IMR-90 (cell line): ENCODE measurements around the gene TADA2A. TPM values are rescaled to one million over a fixed set of nuclear protein-coding genes. Genes with fewer than 3 reads are reported as not detected.

Experiments used
- ATAC-seq: fragments of 200-7000 bp; cut with Tn5 transposase; 2 replicates; pipeline ENCODE4 v1.9.1; 2020; ENCODE audit warnings: low read depth, mild to moderate bottlenecking, moderate library complexity
- BruUV-seq: library from RNA; stranded (reverse); fragments of 400-500 nt; replicated peaks from 2 replicates; lab custom pipeline; 2021; lab: Mats Ljungman, UMichigan
- CTCF ChIA-PET: fragments of 300-600 bp; formaldehyde crosslinking; extraction: SDS; loops from one replicate; lab custom pipeline; 2021; ENCODE audit warnings: antibody characterized with exemption; lab: Yijun Ruan, JAX
- POLR2A ChIA-PET: fragments of 300-600 bp; sonication (Branson Sonifier 250); formaldehyde crosslinking; loops from one replicate; lab custom pipeline; 2022; ENCODE audit warnings: antibody characterized with exemption; ENCODE audit not compliant: unreplicated experiment; lab: Charles Lee
- DNase-seq: peaks from one replicate; pipeline ENCODE4 v3.0.0; 2013
- H2AFZ ChIP-seq: replicated peaks from 2 replicates; pipeline ENCODE3; 2013; ENCODE audit warnings: low read length, mild to moderate bottlenecking; ENCODE audit not compliant: poor library complexity
- H2AK5ac ChIP-seq: 2 replicates; pipeline ENCODE4 v1.6.1; 2013; ENCODE audit warnings: low read depth, low read length, inconsistent platforms
- H2AK9ac ChIP-seq: replicated peaks from 2 replicates; pipeline ENCODE3; 2013; ENCODE audit warnings: mild to moderate bottlenecking, low read depth, low read length, moderate library complexity; ENCODE audit not compliant: poor library complexity
- H2BK120ac ChIP-seq: 2 replicates; pipeline ENCODE4 v1.6.1; 2013; ENCODE audit warnings: low read depth, low read length, inconsistent platforms
- H2BK15ac ChIP-seq: 3 replicates; pipeline ENCODE4 v1.6.1; 2013; ENCODE audit warnings: low read depth, low read length, inconsistent platforms
- H2BK20ac ChIP-seq: 2 replicates; pipeline ENCODE4 v1.6.1; 2013; ENCODE audit warnings: low read depth, mild to moderate bottlenecking, inconsistent platforms, low read length, moderate library complexity
- H2BK5ac ChIP-seq: 2 replicates; pipeline ENCODE4 v1.6.1; 2013; ENCODE audit warnings: mild to moderate bottlenecking, low read depth, low read length, inconsistent platforms; ENCODE audit not compliant: poor library complexity, severe bottlenecking
- H3K14ac ChIP-seq: replicated peaks from 2 replicates; pipeline ENCODE4 v1.6.1; 2013; ENCODE audit warnings: low read depth, low read length, inconsistent platforms
- H3K18ac ChIP-seq: 2 replicates; pipeline ENCODE4 v1.6.1; 2013; ENCODE audit warnings: low read depth, low read length, control low read depth
- H3K23ac ChIP-seq: 2 replicates; pipeline ENCODE4 v1.6.1; 2013; ENCODE audit warnings: low read depth, low read length, inconsistent platforms
- H3K27ac ChIP-seq: 2 replicates; pipeline ENCODE4 v1.5.1; 2013; ENCODE audit warnings: mild to moderate bottlenecking, control low read depth, low read length; ENCODE audit not compliant: insufficient read depth
- H3K27me3 ChIP-seq: 2 replicates; pipeline ENCODE4 v1.6.1; 2013; ENCODE audit warnings: low read length; ENCODE audit not compliant: control insufficient read depth, insufficient read depth
- H3K36me3 ChIP-seq: 2 replicates; pipeline ENCODE4 v1.6.1; 2013; ENCODE audit warnings: low read length, mixed read lengths; ENCODE audit not compliant: control insufficient read depth, insufficient read depth
- H3K4ac ChIP-seq: 2 replicates; pipeline ENCODE4 v1.6.1; 2013; ENCODE audit warnings: low read depth, low read length, inconsistent platforms
- H3K4me1 ChIP-seq: 2 replicates; pipeline ENCODE4 v1.6.1; 2013; ENCODE audit warnings: low read length, mixed read lengths; ENCODE audit not compliant: control insufficient read depth, insufficient read depth
- H3K4me2 ChIP-seq: 2 replicates; pipeline ENCODE4 v1.6.1; 2013; ENCODE audit warnings: low read depth, mild to moderate bottlenecking, control low read depth, low read length, moderate library complexity
- H3K4me3 ChIP-seq: 2 replicates; pipeline ENCODE4 v1.5.1; 2013; ENCODE audit warnings: low read depth, mild to moderate bottlenecking, control low read depth, low read length, moderate library complexity; ENCODE audit not compliant: insufficient read depth
- H3K56ac ChIP-seq: 2 replicates; pipeline ENCODE4 v1.6.1; 2013; ENCODE audit warnings: low read length, inconsistent platforms; ENCODE audit not compliant: insufficient read depth; ENCODE audit errors: extremely low read depth
- H3K79me1 ChIP-seq, 2 experiments: 2 replicates each; pipeline ENCODE4 v1.6.1; 2013; ENCODE audit warnings: low read length in 2 of 2, inconsistent platforms in 1 of 2, low read depth in 1 of 2
- H3K9ac ChIP-seq: 2 replicates; pipeline ENCODE4 v1.6.1; 2013; ENCODE audit warnings: low read depth, low read length, control low read depth
- H3K9me1 ChIP-seq: 2 replicates; pipeline ENCODE4 v1.6.1; 2013; ENCODE audit warnings: low read length, inconsistent platforms; ENCODE audit not compliant: insufficient read depth
- H3K9me3 ChIP-seq: 2 replicates; pipeline ENCODE4 v1.6.1; 2013; ENCODE audit warnings: low read length; ENCODE audit not compliant: control insufficient read depth, insufficient read depth
- H4K20me1 ChIP-seq: 2 replicates; pipeline ENCODE4 v1.6.1; 2013; ENCODE audit warnings: low read length, inconsistent platforms; ENCODE audit not compliant: insufficient read depth
- H4K5ac ChIP-seq: 2 replicates; pipeline ENCODE4 v1.6.1; 2013; ENCODE audit warnings: mild to moderate bottlenecking, low read depth, low read length, control low read depth
- H4K8ac ChIP-seq, 2 experiments: 2 replicates each; pipeline ENCODE4 v1.6.1; 2013; ENCODE audit warnings: low read depth in 2 of 2, low read length in 2 of 2, control low read depth in 1 of 2, inconsistent platforms in 1 of 2
- H4K91ac ChIP-seq: 2 replicates; pipeline ENCODE4 v1.6.1; 2013; ENCODE audit warnings: low read depth, low read length, inconsistent platforms; ENCODE audit not compliant: insufficient read depth
- BHLHE40 ChIP-seq: fragments of 150-350 bp; IDR thresholded peaks from 2 replicates; pipeline ENCODE4 v1.6.1; 2016; ENCODE audit warnings: mild to moderate bottlenecking, low read depth, low read length
- CEBPB ChIP-seq: IDR thresholded peaks from 2 replicates; pipeline ENCODE4 v1.6.1; 2012; ENCODE audit warnings: low read depth, low read length, improper control_type of control experiment
- CHD1 ChIP-seq: IDR thresholded peaks from 2 replicates; pipeline ENCODE4 v1.6.1; 2012; ENCODE audit warnings: low read depth, low read length, improper control_type of control experiment
- FOS ChIP-seq: fragments of 150-350 bp; IDR thresholded peaks from 2 replicates; pipeline ENCODE4 v1.6.1; 2016; ENCODE audit warnings: low read depth, low read length
- MAFK ChIP-seq: IDR thresholded peaks from 2 replicates; pipeline ENCODE4 v1.6.1; 2012; ENCODE audit warnings: low read depth, low read length, improper control_type of control experiment
- MAZ ChIP-seq: IDR thresholded peaks from 2 replicates; pipeline ENCODE4 v1.6.1; 2012; ENCODE audit warnings: low read depth, mild to moderate bottlenecking, low read length, improper control_type of control experiment, moderate library complexity, borderline replicate concordance
- MXI1 ChIP-seq: IDR thresholded peaks from 2 replicates; pipeline ENCODE4 v1.6.1; 2012; ENCODE audit warnings: low read depth, mild to moderate bottlenecking, low read length, moderate library complexity, borderline replicate concordance
- NFE2L2 ChIP-seq: fragments of 150-350 bp; IDR thresholded peaks from 2 replicates; pipeline ENCODE4 v1.6.1; 2016; ENCODE audit warnings: low read depth, mild to moderate bottlenecking, low read length
- POLR2A ChIP-seq: IDR thresholded peaks from 2 replicates; pipeline ENCODE4 v1.6.1; 2012; ENCODE audit warnings: mild to moderate bottlenecking, low read depth, low read length
- RAD21 ChIP-seq: IDR thresholded peaks from 2 replicates; pipeline ENCODE4 v1.6.1; 2012; ENCODE audit warnings: low read length, improper control_type of control experiment
- RCOR1 ChIP-seq: IDR thresholded peaks from 2 replicates; pipeline ENCODE4 v1.6.1; 2012; ENCODE audit warnings: mild to moderate bottlenecking, low read length, improper control_type of control experiment; ENCODE audit not compliant: insufficient replicate concordance
- RFX5 ChIP-seq: IDR thresholded peaks from 2 replicates; pipeline ENCODE4 v1.8.0; 2012; ENCODE audit warnings: low read depth, mild to moderate bottlenecking, low read length, moderate library complexity
- SMC3 ChIP-seq: fragments of 150-350 bp; IDR thresholded peaks from 2 replicates; pipeline ENCODE4 v1.6.1; 2016; ENCODE audit warnings: low read depth, mild to moderate bottlenecking, antibody characterized with exemption, low read length, moderate library complexity
- USF2 ChIP-seq: fragments of 150-350 bp; IDR thresholded peaks from 2 replicates; pipeline ENCODE4 v1.6.1; 2017; ENCODE audit warnings: mild to moderate bottlenecking, antibody characterized with exemption, low read length, low read depth
- WGBS, 2 experiments: methylation state at CpG; one replicate each; pipeline versions ENCODE4 v1.1.5 to v1.1.7; 2013; ENCODE audit warnings: missing lambda C conversion rate in 2 of 2; ENCODE audit not compliant: insufficient read length in 1 of 2; ENCODE audit errors: extremely low coverage in 2 of 2; 5-methylcytosine and 5-hydroxymethylcytosine counted together
- dilution Hi-C: fragments of 300-500 bp; cut with HindIII; formaldehyde crosslinking; loops from one replicate; pipeline ENCODE4 v1.14.3; 2018; ENCODE audit warnings: low sequenced_read_pairs; ENCODE audit not compliant: unreplicated experiment
- in situ Hi-C: fragments of 300-500 bp; cut with MboI; formaldehyde crosslinking; loops from 3 replicates; pipeline ENCODE4 v1.14.3; 2019; ENCODE audit warnings: low sequenced_read_pairs, inconsistent platforms, mixed read lengths
- intact Hi-C: fragments of 100-400 bp; cut with micrococcal nuclease; formaldehyde crosslinking; loops from 2 replicates; pipeline ENCODE4 v1.10.0; 2022
- polyA plus RNA-seq, 3 experiments: library from polyadenylated mRNA; depleted of rRNA; stranded (reverse); fragments of >200 nt; gene quantifications; 2 replicates each; pipeline ENCODE4 v1.2.3, GENCODE V29; 2012; ENCODE audit warnings: low replicate concordance in 1 of 3
- total RNA-seq: library from RNA; depleted of rRNA; stranded (reverse); fragments of >200 nt; gene quantifications from 2 replicates; pipeline ENCODE4 v1.2.3, GENCODE V29; 2012
- TF ChIP-seq, protein P1 (sequence below): fragments of 150-350 bp; IDR thresholded peaks from 2 replicates; pipeline ENCODE4 v1.6.1; 2016; ENCODE audit warnings: low read depth, mild to moderate bottlenecking, low read length, moderate library complexity, borderline replicate concordance
- TF ChIP-seq, protein P2 (sequence below): conservative IDR thresholded peaks from 2 replicates; pipeline ENCODE4 v1.5.1; 2012; ENCODE audit warnings: mild to moderate bottlenecking, low read depth, low read length, improper control_type of control experiment

TADA2A gene
- total and polyA plus RNA-seq, 2 of the 4 experiments (the other 2 are of a cell fraction), result 13.1 to 19.7 TPM

DNA sequence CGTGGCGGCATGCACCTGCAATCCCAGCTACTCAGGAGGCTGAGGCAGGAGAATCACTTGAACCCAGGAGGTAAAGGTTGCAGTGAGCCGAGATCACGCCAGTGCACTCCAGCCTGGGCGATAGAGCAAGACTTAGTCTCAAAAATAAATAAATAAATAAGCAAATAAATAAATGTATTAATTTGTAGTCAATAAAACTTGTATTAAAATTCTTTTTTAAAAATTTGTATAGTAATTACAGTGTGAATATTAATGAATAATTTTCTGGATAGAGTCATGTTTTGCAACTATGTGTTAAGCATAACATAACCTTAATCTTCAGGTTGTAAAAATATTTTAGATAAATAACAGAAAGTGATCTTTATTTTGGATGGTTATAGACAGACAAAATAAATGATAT lies 55.8 kb downstream of the TADA2A start:
- Histone ChIP-seq H2BK5ac (no peak overlapping the region), H2BK15ac (no peak overlapping the region), H3K4ac (no peak overlapping the region), H3K9ac (no peak overlapping the region), H4K20me1 (0 out of 2 replicates have a peak, but pooled peaks cover 5% of the 10 kb centered on the region), H3K56ac (no peak overlapping the region), H3K27ac (no peak overlapping the region), H2AK9ac (no peak overlapping the region), H3K4me3 (no peak overlapping the region), H4K8ac (no peak overlapping the region), H3K4me1 (peaks cover 3% of the 10 kb centered on the region), H3K23ac (no peak overlapping the region), H4K5ac (no peak overlapping the region), H2BK120ac (no peak overlapping the region), H3K18ac (no peak overlapping the region), H3K27me3 (no peaks in the 10 kb centered on the region), H3K9me3 (no peaks in the 10 kb centered on the region), H3K79me1 (peaks cover 5 to 10% of the 10 kb centered on the region in 2 experiments; a peak in 3 of 4 replicates), H3K36me3 (peaks cover 11% of the 10 kb centered on the region), H2AFZ (no peak overlapping the region), H2BK20ac (no peak overlapping the region), H3K9me1 (peaks cover 11% of the 10 kb centered on the region), H2AK5ac (no peak overlapping the region), H4K91ac (no peak overlapping the region), H3K14ac (no peak overlapping the region), H3K4me2 (no peak overlapping the region)
- ATAC-seq (no peak), DNase-seq (no peak)
- CTCF ChIA-PET, result no interaction called here
- TF ChIP-seq CEBPB, result no peak
- TF ChIP-seq MAFK, result no peak
- TF ChIP-seq, protein P1, sequence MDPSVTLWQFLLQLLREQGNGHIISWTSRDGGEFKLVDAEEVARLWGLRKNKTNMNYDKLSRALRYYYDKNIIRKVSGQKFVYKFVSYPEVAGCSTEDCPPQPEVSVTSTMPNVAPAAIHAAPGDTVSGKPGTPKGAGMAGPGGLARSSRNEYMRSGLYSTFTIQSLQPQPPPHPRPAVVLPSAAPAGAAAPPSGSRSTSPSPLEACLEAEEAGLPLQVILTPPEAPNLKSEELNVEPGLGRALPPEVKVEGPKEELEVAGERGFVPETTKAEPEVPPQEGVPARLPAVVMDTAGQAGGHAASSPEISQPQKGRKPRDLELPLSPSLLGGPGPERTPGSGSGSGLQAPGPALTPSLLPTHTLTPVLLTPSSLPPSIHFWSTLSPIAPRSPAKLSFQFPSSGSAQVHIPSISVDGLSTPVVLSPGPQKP, result no peak
- TF ChIP-seq RFX5, result no peak
- TF ChIP-seq NFE2L2, result no peak
- no peak for TF ChIP-seq CHD1
- no peak for TF ChIP-seq POLR2A
- no peak for TF ChIP-seq FOS
- no peak for TF ChIP-seq MXI1
- TF ChIP-seq RAD21, result no peak
- TF ChIP-seq USF2, result no peak
- no peak for TF ChIP-seq MAZ
- TF ChIP-seq SMC3, result no peak
- TF ChIP-seq, protein P2, sequence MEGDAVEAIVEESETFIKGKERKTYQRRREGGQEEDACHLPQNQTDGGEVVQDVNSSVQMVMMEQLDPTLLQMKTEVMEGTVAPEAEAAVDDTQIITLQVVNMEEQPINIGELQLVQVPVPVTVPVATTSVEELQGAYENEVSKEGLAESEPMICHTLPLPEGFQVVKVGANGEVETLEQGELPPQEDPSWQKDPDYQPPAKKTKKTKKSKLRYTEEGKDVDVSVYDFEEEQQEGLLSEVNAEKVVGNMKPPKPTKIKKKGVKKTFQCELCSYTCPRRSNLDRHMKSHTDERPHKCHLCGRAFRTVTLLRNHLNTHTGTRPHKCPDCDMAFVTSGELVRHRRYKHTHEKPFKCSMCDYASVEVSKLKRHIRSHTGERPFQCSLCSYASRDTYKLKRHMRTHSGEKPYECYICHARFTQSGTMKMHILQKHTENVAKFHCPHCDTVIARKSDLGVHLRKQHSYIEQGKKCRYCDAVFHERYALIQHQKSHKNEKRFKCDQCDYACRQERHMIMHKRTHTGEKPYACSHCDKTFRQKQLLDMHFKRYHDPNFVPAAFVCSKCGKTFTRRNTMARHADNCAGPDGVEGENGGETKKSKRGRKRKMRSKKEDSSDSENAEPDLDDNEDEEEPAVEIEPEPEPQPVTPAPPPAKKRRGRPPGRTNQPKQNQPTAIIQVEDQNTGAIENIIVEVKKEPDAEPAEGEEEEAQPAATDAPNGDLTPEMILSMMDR, result no peak
- TF ChIP-seq BHLHE40, result no peak
- no peak for TF ChIP-seq RCOR1
- whole genome bisulfite sequencing, 2 experiments, result no CpG with 5 or more reads among the region's 5 CpGs
- POLR2A ChIA-PET, result no interaction called here
- in situ Hi-C loops, result no loop called here
- dilution Hi-C loops, result no loop called here
- BruUV-seq, result no TSS peak
- intact Hi-C loops, result no loop called here
